GM21381 (cell line): Measurements from ENCODE around the gene PROZ.
"Not testable (repeated sequence)": the region's sequence is repeated elsewhere in the genome, so short reads cannot be mapped to it uniquely, and the experiment has no call there.

Source experiments
- ATAC-seq: cut with Tn5 transposase; IDR thresholded peaks from one replicate; pipeline ENCODE4 v1.9.1; 2021; ENCODE audit warnings: mild to moderate bottlenecking, moderate library complexity; ENCODE audit not compliant: unreplicated experiment

PROZ gene, protein sequence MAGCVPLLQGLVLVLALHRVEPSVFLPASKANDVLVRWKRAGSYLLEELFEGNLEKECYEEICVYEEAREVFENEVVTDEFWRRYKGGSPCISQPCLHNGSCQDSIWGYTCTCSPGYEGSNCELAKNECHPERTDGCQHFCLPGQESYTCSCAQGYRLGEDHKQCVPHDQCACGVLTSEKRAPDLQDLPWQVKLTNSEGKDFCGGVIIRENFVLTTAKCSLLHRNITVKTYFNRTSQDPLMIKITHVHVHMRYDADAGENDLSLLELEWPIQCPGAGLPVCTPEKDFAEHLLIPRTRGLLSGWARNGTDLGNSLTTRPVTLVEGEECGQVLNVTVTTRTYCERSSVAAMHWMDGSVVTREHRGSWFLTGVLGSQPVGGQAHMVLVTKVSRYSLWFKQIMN

DNA sequence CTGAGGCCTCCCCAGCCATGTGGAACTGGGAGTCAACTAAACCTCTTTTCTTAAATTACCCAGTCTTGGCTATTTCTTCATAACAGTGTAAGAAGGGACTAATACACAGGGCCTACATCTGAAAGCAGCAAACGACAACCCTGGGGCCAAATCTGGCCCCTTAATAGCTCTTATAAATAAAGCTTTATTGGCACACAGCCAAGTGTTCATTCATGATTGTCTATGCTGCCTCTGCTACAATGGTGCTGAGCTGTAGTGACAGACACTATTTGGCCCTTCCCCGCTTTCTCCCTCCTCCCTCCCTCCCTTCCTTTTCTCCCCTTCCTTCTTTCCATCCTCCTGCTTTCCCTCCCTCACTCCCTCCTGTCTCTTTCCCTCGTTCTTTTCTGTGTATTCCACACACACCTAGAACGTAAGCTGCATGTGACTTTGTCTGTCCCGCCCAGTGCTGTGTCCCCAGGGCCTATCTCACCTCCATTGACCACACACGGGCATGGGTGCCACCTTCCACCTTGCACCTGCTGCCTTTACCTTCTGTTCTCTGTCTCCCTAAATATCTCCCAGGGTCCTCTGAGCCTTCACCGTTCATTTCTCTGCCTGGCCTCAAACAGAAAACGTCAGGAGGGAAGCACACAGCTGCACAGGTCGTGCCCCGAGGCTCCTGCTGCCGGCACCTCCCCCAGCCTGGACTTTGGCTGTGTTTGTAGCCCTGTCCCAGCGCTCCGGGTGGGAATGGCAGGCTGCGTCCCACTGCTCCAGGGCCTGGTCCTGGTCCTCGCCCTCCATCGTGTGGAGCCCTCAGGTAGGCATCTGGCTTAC, at the start of gene PROZ:
Gene PROZ, plus strand, starts transcription at position 720 of the 819 bp plus-strand sequence. Its CDS starts 13 bp downstream, at position 733.
- ATAC-seq = no peak

DNA sequence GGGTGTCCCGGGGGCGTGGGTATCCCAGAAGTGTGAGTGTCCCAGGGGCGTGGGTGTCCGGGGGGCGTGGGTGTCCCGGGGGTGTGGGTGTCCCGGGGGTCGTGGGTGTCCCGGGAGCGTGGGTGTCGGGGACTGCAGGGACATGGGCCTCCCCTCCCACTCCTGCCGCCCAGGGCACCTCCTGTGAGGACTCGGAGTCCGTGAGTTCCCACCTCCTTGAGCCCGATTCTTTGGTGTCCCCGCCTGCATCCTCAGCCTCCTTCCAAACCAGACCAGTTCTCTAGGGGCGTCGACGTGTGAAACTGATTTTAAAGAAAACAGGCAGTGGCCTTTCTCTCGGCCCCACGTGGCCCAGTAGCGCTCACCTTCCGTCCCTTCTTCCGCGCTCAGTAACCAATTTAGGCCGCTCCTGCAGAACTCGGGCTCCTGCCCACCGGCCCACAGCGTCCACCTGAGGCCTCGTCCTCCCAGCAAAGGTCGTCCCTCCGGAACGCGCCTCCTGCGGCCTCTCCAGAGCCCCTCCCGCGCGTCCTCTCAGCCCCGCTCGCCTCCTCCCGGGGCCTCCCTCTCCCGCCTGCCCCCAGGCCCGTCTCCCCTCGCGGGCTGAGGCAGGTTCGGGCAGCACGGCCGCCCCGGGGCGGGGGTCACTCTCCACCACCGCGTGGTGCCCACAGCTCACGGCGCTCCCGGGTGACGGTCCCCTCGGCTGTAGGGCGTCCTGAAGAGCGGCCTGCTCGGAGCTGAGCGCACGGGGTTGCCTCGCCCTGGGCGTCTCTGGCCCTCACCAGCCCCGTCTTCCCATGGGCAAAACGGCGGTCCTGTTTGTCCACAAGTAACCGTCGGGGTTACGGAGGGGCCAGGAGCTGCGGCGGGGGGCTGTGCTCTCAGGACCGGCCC, 49.0 kb upstream of the PROZ start:
- ATAC-seq = no peak

DNA sequence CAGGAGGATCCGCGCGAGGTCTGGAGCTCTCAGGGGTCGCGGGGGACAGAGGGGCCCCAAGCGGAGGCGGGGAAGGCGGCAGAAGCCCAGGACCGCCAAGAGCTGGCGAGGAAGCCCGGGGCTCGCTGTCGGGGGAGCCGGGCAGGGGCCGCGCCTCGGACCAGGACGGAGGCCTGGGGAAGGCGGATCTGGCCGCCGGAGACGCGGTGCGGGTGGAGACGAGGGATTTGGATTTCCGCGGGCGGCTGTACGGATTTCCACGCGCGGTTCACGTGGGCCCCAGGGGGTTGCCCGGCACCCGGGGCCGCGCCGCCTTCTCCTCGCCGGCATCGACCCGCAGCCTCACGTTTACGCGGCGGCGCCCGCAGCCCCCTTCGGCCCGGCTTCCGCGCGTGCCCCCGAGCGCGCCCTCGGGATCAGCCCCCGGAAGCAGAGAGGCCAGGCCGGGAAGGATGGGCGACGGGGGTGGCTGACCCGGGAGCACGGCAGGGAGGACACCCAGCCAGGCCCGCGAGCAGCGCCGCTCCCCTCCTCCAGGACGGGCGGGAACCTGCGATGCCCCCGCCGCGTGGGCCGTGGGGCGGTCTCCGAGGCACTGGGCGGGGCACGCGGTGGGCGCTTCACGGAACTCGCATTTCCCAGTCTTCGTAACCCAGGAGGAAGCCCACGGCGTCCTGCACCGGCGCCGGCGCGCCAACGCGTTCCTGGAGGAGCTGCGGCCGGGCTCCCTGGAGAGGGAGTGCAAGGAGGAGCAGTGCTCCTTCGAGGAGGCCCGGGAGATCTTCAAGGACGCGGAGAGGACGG, 48.2 kb upstream of the PROZ start:
- ATAC-seq = no peak

DNA sequence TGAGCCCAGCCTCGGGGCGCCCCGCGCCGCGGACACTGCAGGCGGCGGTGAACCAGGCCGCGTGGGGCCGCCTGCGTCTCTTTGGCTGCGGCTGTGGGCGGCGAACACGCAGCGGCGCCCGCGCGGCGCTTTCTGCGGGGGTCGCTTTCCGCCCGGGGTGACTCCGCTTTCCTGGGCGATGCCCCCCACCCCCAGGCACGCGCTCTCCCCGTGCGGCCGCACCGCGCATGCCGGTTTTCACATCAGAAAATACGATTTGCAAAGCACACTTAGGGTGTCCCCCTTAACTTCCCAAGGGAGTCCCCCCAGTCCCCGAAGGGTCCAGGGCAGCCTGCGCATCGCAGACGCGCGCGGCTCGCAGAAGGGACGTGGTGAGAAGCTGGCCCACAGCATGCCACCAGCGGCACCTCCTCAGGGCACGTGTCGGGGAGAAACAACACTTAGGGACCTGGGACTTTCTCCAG, 47.6 kb upstream of the PROZ start:
- no peak for ATAC-seq

DNA sequence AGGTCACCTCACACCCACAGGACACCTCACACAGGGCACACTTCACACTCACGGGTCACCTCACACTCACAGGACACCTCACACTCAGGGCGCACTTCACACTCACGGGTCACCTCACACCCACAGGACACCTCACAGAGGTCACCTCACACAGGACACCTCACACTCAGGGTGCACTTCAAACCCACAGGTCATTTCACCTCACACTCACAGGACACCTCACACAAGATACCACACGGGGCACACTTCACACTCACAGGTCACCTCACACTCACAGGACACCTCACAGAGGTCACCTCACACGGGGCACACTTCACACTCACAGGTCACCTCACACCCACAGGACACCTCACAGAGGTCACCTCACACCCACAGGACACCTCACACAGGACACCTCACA, 46.6 kb upstream of the PROZ start:
- ATAC-seq = not testable (repeated sequence)

DNA sequence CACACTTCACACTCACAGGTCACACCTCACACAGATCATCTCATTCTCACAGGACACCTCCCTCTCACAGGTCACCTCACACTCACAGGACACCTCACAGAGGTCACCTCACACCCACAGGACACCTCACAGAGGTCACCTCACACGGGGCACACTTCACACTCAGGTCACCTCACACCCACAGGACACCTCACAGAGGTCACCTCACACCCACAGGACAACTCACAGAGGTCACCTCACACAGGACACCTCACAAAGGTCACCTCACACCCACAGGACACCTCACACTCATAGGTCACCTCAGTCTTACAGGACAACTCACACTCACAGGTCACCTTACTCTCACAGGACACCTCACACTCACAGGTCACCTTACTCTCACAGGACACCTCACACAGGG, 46.0 kb upstream of the PROZ start:
- not testable (repeated sequence) for ATAC-seq

DNA sequence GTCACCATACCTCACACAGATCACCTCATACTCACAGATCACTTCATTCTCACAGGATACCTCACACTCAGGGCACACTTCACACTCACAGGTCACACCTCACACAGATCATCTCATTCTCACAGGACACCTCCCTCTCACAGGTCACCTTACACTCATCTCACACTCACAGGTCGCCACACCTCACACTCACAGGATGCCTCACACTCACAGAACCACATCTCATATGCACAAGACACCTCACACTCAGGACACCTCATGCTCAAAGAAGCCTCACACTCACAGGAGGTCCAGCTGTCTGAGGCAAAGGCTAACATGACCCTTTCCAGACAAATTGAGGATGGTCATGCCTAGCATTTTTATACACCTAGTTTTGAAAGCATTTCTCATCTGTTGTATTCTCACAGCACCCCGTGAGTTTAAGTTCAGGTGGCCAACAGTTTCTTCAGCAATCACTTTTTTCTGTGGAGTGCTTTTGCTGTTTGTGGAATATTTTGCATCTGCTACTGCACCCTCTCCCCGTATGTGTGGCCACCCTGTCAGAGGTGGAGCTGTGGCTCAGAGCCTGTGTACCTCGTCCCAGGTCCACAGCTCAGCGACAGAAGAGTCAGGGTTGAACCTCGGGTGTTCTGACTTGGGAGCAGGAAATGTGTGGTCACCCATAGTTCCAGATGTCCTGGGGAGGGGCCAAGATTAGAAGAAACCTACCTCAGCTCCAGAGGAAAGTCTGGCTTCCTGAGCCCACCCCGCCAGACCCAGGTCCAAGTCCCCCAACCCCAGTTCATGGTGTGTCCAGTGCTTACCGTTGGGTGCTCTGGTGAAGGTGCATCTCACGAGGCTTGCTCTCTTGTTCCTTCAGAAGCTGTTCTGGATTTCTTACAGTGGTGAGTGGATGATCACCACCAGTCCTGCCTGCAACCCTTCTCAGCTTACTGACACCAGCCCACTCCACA, 45.3 kb upstream of the PROZ start:
- ATAC-seq = no peak

DNA sequence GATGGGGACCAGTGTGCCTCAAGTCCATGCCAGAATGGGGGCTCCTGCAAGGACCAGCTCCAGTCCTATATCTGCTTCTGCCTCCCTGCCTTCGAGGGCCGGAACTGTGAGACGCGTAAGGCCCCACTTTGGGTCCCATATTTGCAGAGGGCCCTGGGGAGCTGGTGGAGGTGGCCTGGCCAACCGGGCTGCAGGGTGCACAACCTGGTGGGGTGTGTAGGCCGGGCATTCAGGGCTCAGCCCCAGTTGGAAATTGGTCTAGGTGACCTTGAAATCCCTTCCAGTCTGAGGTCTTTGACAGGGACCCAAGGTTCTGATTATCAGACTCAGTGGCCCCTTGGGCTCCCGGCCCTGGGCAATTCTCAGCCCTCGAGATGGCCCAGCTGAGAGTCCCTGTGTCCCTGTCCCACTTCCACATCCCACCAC, 44.6 kb upstream of the PROZ start:
- no peak for ATAC-seq

DNA sequence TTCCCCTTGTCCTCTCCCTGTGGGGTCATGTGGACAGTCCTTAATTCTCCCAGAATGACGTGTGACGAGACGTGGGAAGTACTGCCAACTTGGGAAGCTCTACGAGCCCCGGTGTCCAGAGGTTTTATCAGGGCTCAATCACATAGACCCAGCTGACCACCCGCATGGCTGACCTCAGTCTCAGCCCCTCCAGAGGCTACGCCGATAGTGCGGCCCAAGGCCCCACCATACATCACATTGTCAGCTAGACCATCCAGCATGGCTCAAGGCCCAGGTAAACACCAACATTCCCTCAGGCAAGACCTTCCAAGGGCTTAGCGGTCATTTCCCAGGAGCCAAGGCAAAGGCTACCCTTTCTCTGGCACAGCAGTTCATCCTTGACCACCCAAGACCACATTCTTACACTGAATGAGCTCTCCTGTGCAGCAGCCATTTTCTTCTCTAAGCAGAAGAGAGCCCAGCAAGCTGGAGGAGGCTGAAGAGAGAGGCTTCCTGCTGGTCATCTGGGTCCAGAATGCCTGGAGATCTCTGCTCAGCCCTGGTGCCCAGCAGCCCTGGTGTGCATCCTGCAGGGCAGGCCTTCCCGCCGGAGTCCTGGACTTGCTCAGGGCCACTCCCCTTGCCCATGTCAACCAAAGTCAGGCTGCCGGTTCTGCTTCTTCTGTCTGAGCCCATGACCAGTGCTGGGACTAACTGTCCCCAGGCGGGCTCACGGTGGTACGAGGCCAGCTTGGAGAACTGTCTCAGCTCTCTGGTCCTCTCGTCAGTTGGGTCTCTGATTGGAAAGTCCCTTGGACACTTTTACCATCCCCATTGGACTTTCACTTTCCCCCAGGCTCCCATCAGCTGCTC, 43.7 kb upstream of the PROZ start:
- no peak for ATAC-seq

DNA sequence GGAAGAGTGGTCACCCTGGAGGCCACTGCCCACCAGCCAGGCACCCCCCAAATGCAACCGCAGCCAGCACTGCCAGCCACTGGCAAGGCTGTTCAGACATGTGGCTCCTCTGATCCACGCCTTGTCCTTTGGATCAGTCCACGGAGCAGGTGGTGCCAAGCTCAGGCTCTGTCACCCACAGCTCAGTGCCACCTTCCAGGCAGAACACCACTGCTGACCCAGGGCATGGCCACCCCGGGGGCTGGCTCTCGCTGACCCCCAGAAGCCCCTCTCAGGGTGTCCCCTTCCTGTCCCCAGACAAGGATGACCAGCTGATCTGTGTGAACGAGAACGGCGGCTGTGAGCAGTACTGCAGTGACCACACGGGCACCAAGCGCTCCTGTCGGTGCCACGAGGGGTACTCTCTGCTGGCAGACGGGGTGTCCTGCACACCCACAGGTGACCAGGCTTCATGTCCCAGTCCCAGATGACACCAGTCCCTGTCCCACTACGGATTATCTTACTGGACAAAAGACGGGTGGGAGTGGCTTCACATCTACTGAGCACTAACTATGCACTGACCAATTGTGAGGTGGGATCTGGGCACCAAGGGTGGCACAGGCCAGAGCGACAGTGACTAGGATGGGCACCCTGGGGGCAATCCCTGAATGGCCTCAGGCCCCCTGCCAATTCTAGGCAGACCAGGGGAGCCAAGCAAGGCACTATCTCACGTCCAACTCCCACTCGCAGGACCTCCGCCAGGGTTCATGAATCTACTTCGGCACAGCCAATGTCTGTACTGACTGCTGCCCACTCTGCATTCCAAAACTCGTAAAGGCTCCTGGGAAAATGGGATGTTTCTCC, 42.9 kb upstream of the PROZ start:
- no peak for ATAC-seq

DNA sequence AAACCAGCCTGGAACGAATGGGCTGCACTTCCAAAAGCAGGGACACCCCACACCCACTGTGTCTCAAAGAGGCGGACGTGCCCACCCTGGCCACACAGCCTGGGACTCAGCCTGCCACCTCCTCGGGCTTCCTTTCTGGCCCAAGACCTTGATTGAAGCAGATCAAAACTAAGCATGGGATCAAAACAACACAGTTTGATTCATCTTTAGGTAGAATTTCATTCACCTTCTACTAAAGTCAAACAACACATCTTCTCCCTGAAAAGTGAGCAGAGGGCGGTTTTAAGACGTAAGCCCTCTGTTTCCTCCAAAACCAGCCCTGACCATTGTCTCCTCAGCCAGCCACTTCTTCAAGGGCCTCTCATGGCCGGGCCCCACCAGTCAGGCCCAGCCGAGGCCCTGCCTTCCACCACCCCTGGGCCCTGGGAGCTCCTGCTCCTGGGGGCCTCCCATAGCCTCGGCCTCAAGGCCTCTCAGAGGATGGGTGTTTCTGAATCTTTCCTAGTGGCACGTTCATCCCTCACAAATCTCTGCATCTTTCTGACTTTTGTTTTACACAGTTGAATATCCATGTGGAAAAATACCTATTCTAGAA, 42.1 kb upstream of the PROZ start:
- ATAC-seq = no peak

DNA sequence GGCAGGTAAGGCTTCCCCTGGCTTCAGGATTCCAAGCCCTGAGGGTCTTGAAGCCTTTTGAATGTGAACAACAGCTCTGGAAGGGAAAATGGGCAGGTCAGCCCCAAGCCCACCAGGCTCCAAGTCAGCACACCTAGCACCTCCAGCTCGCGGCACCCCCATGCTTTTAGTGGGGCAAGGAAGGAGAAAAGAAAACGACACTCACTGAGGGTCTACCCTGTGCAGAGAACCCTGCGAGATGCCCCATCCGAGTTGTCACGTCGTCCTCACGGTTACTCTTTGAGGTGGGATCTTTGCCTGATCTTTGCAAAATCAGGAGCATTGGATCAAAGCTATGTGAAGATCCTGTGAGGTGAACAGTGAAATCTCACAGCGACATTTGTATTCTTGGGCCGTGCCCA, 41.6 kb upstream of the PROZ start:
- ATAC-seq = no peak

DNA sequence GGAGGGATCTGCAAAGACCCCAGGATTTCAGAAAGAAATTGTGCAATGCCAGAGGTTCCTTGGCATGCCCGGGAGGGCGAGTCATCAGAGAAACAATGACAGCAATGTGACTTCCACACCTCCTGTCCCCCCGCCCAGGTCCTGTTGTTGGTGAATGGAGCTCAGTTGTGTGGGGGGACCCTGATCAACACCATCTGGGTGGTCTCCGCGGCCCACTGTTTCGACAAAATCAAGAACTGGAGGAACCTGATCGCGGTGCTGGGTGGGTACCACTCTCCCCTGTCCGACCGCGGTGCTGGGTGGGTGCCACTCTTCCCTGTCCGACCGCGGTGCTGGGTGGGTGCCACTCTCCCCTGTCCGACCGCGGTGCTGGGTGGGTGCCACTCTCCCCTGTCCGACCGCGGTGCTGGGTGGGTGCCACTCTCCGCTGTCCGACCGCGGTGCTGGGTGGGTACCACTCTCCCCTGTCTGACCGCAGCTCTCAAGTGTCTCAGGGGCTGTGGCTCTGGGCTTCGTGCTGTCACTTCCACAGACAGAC, 41.0 kb upstream of the PROZ start:
- ATAC-seq = no peak

DNA sequence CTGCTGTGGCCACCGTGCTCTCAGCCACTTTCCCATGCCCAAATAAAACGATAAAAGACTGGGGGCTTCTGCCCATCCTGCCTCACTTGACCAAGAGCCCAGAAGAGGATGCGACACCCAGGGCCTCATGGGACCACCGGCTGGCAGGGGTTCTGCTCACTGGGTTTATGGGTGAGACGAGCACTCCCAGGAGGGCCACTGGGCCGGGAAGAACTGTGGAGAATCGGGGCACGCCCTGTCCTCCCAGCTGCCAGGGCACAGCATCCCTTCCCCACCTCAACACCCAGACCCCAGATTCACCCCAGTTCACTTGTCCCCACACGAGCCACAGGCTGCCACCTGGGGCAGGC, 40.6 kb upstream of the PROZ start:
- ATAC-seq = no peak

DNA sequence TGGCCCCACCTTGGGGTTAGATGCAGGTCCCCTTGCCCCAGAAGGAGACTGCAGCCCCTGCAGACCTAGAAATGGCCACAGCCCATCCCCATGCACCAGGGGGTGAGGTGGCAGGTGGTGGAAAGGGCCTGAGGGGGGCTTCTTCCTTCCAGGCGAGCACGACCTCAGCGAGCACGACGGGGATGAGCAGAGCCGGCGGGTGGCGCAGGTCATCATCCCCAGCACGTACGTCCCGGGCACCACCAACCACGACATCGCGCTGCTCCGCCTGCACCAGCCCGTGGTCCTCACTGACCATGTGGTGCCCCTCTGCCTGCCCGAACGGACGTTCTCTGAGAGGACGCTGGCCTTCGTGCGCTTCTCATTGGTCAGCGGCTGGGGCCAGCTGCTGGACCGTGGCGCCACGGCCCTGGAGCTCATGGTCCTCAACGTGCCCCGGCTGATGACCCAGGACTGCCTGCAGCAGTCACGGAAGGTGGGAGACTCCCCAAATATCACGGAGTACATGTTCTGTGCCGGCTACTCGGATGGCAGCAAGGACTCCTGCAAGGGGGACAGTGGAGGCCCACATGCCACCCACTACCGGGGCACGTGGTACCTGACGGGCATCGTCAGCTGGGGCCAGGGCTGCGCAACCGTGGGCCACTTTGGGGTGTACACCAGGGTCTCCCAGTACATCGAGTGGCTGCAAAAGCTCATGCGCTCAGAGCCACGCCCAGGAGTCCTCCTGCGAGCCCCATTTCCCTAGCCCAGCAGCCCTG, 40.0 kb upstream of the PROZ start:
- no peak for ATAC-seq
